Liver (tissue), 9 donors: ENCODE measurements around the gene CORO2A. TPM values are rescaled to one million over a fixed set of nuclear protein-coding genes. Genes with fewer than 3 reads are reported as not detected.

ENCODE experiments used
- DNase-seq: peaks from one replicate; pipeline ENCODE4 v3.0.0-alpha.2; 2017; ENCODE audit warnings: low spot score
- H3K27ac ChIP-seq, 2 donors: one replicate each; pipeline ENCODE4 v1.7.0; 2013; ENCODE audit warnings: inconsistent platforms in 2 of 2, low read length in 2 of 2, control low read depth in 1 of 2, low read depth in 1 of 2, mild to moderate bottlenecking in 1 of 2
- H3K27me3 ChIP-seq, 4 donors: one replicate each; pipeline versions ENCODE4 v1.6.1 to v1.7.0; 2013; ENCODE audit warnings: low read length in 3 of 4, inconsistent platforms in 1 of 4, mild to moderate bottlenecking in 1 of 4, moderate library complexity in 1 of 4; ENCODE audit not compliant: control insufficient read depth in 4 of 4, insufficient read depth in 4 of 4
- H3K36me3 ChIP-seq, 4 donors: one replicate each; pipeline versions ENCODE4 v1.6.1 to v1.7.0; 2013; ENCODE audit warnings: low read length in 3 of 4, mild to moderate bottlenecking in 3 of 4, low read depth in 1 of 4, moderate library complexity in 1 of 4; ENCODE audit not compliant: control insufficient read depth in 4 of 4, insufficient read depth in 3 of 4
- H3K4me1 ChIP-seq, 4 donors: one replicate each; pipeline versions ENCODE4 v1.6.1 to v1.7.0; 2013; ENCODE audit warnings: low read length in 3 of 4, mild to moderate bottlenecking in 3 of 4, moderate library complexity in 1 of 4; ENCODE audit not compliant: control insufficient read depth in 4 of 4, insufficient read depth in 4 of 4
- H3K4me3 ChIP-seq, 3 donors: one replicate each; pipeline versions ENCODE4 v1.6.1 to v1.7.0; 2013; ENCODE audit warnings: low read length in 3 of 3, control low read depth in 1 of 3, low read depth in 1 of 3, mild to moderate bottlenecking in 1 of 3
- H3K9ac ChIP-seq, 2 donors: one replicate each; pipeline ENCODE4 v1.7.0; 2013; ENCODE audit warnings: low read length in 2 of 2, mild to moderate bottlenecking in 2 of 2, moderate library complexity in 2 of 2, control low read depth in 1 of 2, low read depth in 1 of 2
- H3K9me3 ChIP-seq, 4 donors: one replicate each; pipeline versions ENCODE4 v1.6.1 to v1.7.0; 2013; ENCODE audit warnings: low read length in 3 of 4; ENCODE audit not compliant: control insufficient read depth in 4 of 4
- ATF3 ChIP-seq: IDR thresholded peaks from 2 replicates; pipeline ENCODE4 v1.6.1; 2016; ENCODE audit warnings: antibody characterized with exemption
- CTCF ChIP-seq: fragments of 150-350 bp; IDR thresholded peaks from 2 replicates; pipeline ENCODE4 v1.5.1; 2017; ENCODE audit warnings: improper control_type of control experiment, low read depth, low read length; ENCODE audit not compliant: missing input control
- EGR1 ChIP-seq, 2 donors: IDR thresholded peaks; 2 replicates each; pipeline ENCODE4 v1.6.1; 2016 to 2018; ENCODE audit warnings: antibody characterized with exemption in 2 of 2, low read depth in 2 of 2
- FOXA1 ChIP-seq: IDR thresholded peaks from 2 replicates; pipeline ENCODE4 v1.6.1; 2016; ENCODE audit warnings: antibody characterized with exemption
- FOXA2 ChIP-seq: IDR thresholded peaks from 2 replicates; pipeline ENCODE4 v1.6.1; 2016; ENCODE audit warnings: antibody characterized with exemption
- GABPA ChIP-seq, 2 donors: IDR thresholded peaks in 1 of 2; conservative IDR thresholded peaks in 1 of 2; 2 replicates each; pipeline ENCODE4 v1.6.1; 2016; ENCODE audit warnings: antibody characterized with exemption in 2 of 2, mild to moderate bottlenecking in 1 of 2, moderate library complexity in 1 of 2
- HNF4A ChIP-seq, 2 donors: conservative IDR thresholded peaks; 2 replicates each; pipeline ENCODE4 v1.6.1; 2016; ENCODE audit warnings: antibody characterized with exemption in 2 of 2, mild to moderate bottlenecking in 2 of 2
- HNF4G ChIP-seq: IDR thresholded peaks from 2 replicates; pipeline ENCODE4 v1.6.1; 2016; ENCODE audit warnings: antibody characterized with exemption
- JUND ChIP-seq, 2 donors: IDR thresholded peaks; 2 replicates each; pipeline ENCODE4 v1.6.1; 2016; ENCODE audit warnings: antibody characterized with exemption in 2 of 2
- NR2F2 ChIP-seq: IDR thresholded peaks from 2 replicates; pipeline ENCODE4 v1.6.1; 2016; ENCODE audit warnings: antibody characterized with exemption
- RAD21 ChIP-seq, 2 donors: IDR thresholded peaks; 2 replicates each; pipeline ENCODE4 v1.6.1; 2016; ENCODE audit warnings: antibody characterized with exemption in 2 of 2, mild to moderate bottlenecking in 2 of 2
- REST ChIP-seq: IDR thresholded peaks from 2 replicates; pipeline ENCODE4 v1.6.1; 2016; ENCODE audit warnings: antibody characterized with exemption, mild to moderate bottlenecking
- RXRA ChIP-seq, 2 donors: IDR thresholded peaks; 2 replicates each; pipeline ENCODE4 v1.6.1; 2017 to 2018; ENCODE audit warnings: antibody characterized with exemption in 2 of 2, mild to moderate bottlenecking in 1 of 2
- SP1 ChIP-seq: IDR thresholded peaks from 2 replicates; pipeline ENCODE4 v1.6.1; 2018; ENCODE audit warnings: antibody characterized with exemption, mild to moderate bottlenecking
- TAF1 ChIP-seq: conservative IDR thresholded peaks from 2 replicates; pipeline ENCODE4 v1.6.1; 2016; ENCODE audit warnings: antibody characterized with exemption, mild to moderate bottlenecking
- YY1 ChIP-seq: IDR thresholded peaks from 2 replicates; pipeline ENCODE4 v1.6.1; 2016; ENCODE audit warnings: antibody characterized with exemption, mild to moderate bottlenecking
- WGBS: extraction: QIAGEN DNeasy Blood & Tissue Kit; methylation state at CpG from one replicate; pipeline ENCODE4 v1.1.7; 2013; 5-methylcytosine and 5-hydroxymethylcytosine counted together
- polyA plus RNA-seq, 2 donors: library from polyadenylated mRNA; stranded (reverse) in 1 of 2; unstranded in 1 of 2; fragments of 200-250 nt in 1 of 2; fragments of >200 nt in 1 of 2; fragmentation: Nextera tagmentation in 1 of 2; extraction: Ambion mirVana in 1 of 2; gene quantifications; one replicate each; pipeline versions ENCODE4 v1.2.1 to v1.2.3, GENCODE V29; 2013 to 2015
- total RNA-seq, 2 donors: library from RNA; depleted of rRNA; stranded (reverse); fragments of >200 nt; gene quantifications; one replicate each; pipeline ENCODE4 v1.2.3, GENCODE V29; 2014
- TF ChIP-seq, protein P1 (sequence below): IDR thresholded peaks from 2 replicates; pipeline ENCODE4 v1.6.1; 2016; ENCODE audit warnings: antibody characterized with exemption
- TF ChIP-seq, protein P2 (sequence below): IDR thresholded peaks from 2 replicates; pipeline ENCODE4 v1.6.1; 2016; ENCODE audit warnings: antibody characterized with exemption
- donor health status: healthy.
- donor health status: healthy.
- donor health status: healthy.
- donor health status: healthy.
- donor health status: healthy.

CORO2A gene
- total and polyA plus RNA-seq, 4 donors, result 1.2 to 2.8 (median 1.4) TPM

DNA sequence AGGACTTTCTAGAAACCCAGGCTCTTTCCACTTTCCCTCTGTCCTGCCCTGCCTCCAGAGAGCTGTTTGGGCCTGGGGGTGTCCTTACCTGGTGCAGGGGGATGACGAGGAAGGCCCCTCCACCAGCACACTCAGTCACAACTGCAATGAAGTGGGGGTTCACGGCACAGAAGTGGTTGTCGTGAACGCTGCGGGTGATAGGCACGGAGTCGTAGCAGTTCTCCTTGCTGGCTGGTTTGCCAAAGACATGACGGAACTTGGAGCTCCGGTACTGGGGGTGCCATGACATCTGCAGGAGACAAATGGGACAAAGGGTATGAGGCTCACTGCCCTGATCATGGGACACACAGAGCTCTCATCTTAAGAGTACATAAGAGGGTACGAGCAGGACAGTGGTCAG lies 35.1 kb downstream of the CORO2A start:
- Histone ChIP-seq H3K4me3 (no peak overlapping the region), H3K27me3 (no peaks in the 10 kb centered on the region), H3K4me1 (peaks cover 4 to 21% (median 14%) of the 10 kb centered on the region in 4 donors), H3K9ac (no peak overlapping the region), H3K36me3 (peaks cover 0 to 3% (median 0%) of the 10 kb centered on the region in 4 donors), H3K9me3 (no peaks in the 10 kb centered on the region), H3K27ac (no peak overlapping the region)
- DNase-seq, result no peak
- WGBS, result 97% methylated on average over 10 of the region's 10 CpGs
- no peak for TF ChIP-seq YY1
- TF ChIP-seq, protein P1, sequence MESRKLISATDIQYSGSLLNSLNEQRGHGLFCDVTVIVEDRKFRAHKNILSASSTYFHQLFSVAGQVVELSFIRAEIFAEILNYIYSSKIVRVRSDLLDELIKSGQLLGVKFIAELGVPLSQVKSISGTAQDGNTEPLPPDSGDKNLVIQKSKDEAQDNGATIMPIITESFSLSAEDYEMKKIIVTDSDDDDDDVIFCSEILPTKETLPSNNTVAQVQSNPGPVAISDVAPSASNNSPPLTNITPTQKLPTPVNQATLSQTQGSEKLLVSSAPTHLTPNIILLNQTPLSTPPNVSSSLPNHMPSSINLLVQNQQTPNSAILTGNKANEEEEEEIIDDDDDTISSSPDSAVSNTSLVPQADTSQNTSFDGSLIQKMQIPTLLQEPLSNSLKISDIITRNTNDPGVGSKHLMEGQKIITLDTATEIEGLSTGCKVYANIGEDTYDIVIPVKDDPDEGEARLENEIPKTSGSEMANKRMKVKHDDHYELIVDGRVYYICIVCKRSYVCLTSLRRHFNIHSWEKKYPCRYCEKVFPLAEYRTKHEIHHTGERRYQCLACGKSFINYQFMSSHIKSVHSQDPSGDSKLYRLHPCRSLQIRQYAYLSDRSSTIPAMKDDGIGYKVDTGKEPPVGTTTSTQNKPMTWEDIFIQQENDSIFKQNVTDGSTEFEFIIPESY, result no peak
- no peak for TF ChIP-seq RXRA (IDR thresholded peaks at IDR 0.05)
- TF ChIP-seq, protein P2, sequence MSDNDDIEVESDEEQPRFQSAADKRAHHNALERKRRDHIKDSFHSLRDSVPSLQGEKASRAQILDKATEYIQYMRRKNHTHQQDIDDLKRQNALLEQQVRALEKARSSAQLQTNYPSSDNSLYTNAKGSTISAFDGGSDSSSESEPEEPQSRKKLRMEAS, result no peak
- no peak for TF ChIP-seq HNF4A (conservative IDR thresholded peaks at IDR 0.05)
- TF ChIP-seq EGR1 (IDR thresholded peaks at IDR 0.05; ENCODE audit: low read depth in 2 of 2), result no peak
- TF ChIP-seq FOXA2, result no peak
- no peak for TF ChIP-seq RAD21 (IDR thresholded peaks at IDR 0.05)
- TF ChIP-seq SP1, result no peak
- no peak for TF ChIP-seq FOXA1
- no peak for TF ChIP-seq HNF4G
- no peak for TF ChIP-seq JUND (IDR thresholded peaks at IDR 0.05)
- no peak for TF ChIP-seq GABPA (IDR thresholded peaks at IDR 0.05 in 1 of 2, conservative IDR thresholded peaks at IDR 0.05 in 1 of 2)
- no peak for TF ChIP-seq TAF1
- no peak for TF ChIP-seq ATF3

GRCh38 chr9:98154678-98155077 lies 37.8 kb downstream of the CORO2A start:
- Histone ChIP-seq H3K9me3 (no peaks in the 10 kb centered on the region), H3K36me3 (peaks cover 0 to 3% (median 0%) of the 10 kb centered on the region in 4 donors), H3K27me3 (no peaks in the 10 kb centered on the region), H3K4me1 (peaks cover 4 to 21% (median 14%) of the 10 kb centered on the region in 4 donors), H3K4me3 (no peak overlapping the region), H3K9ac (no peak overlapping the region), H3K27ac (no peak overlapping the region)
- TF ChIP-seq SP1, result no peak
- TF ChIP-seq YY1, result no peak
- TF ChIP-seq RXRA (IDR thresholded peaks at IDR 0.05), result no peak
- no peak for TF ChIP-seq CTCF
- TF ChIP-seq, protein P2, result no peak
- TF ChIP-seq HNF4A (conservative IDR thresholded peaks at IDR 0.05), result no peak
- no peak for TF ChIP-seq NR2F2
- no peak for TF ChIP-seq GABPA (IDR thresholded peaks at IDR 0.05 in 1 of 2, conservative IDR thresholded peaks at IDR 0.05 in 1 of 2)
- no peak for TF ChIP-seq JUND (IDR thresholded peaks at IDR 0.05)
- no peak for TF ChIP-seq ATF3
- TF ChIP-seq TAF1, result no peak
- TF ChIP-seq FOXA1, result no peak
- no peak for TF ChIP-seq REST
- no peak for TF ChIP-seq EGR1 (IDR thresholded peaks at IDR 0.05; ENCODE audit: low read depth in 2 of 2)
- TF ChIP-seq FOXA2, result no peak
- no peak for TF ChIP-seq RAD21 (IDR thresholded peaks at IDR 0.05)
- no peak for TF ChIP-seq HNF4G
- TF ChIP-seq, protein P1, result no peak
- 93% methylated on average over 2 of the region's 2 CpGs for WGBS
- DNase-seq, result no peak
